HG03558 (cell line): ENCODE measurements around the gene ESAM.
A peak's percentile ranks its signal among the peaks of the same experiment; 100 is the strongest.
"Not testable (repeated sequence)": the region's sequence is repeated elsewhere in the genome, so short reads cannot be mapped to it uniquely, and the experiment has no call there.

Experiments used
- ATAC-seq: cut with Tn5 transposase; IDR thresholded peaks from one replicate; pipeline ENCODE4 v1.9.1; 2021; ENCODE audit warnings: moderate number of reproducible peaks; ENCODE audit not compliant: unreplicated experiment; ENCODE audit errors: extremely low read depth

ESAM gene

DNA sequence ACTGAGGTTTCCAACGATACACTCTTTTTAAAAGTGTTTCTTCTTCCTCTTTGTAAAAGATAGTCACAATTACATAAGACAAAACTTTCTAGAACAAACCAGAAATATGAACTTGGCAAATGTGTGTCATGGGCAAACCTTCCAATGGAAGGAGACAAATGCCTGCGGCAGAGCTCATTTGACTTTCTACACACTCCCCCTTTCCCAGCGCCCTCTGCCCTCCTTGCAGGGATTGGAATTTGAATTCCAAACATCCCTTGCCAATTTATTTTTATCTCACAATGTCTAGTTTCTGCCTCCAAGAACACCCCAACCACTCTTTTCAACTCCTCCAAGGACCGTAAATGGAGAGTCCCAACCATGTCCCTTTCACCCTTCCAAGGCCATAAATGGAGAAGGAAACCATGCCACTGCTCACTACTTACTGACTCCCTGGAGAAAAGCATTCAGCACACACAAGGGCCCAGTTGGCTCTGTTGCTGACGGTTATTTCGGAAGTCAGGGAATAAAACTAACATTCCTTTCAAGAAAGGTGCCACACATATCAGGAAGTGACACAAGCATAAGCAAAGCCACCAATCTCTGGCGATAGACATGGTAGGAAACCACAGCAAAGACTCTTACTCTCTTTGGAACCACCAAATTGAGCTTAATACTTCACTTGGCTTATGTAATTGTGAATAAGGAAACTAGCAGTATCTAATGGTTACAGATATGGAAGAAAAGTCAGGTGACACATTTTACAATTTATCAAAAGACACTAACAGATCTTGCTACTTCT, 15.0 kb upstream of the ESAM start:
- ATAC-seq: no peak

DNA sequence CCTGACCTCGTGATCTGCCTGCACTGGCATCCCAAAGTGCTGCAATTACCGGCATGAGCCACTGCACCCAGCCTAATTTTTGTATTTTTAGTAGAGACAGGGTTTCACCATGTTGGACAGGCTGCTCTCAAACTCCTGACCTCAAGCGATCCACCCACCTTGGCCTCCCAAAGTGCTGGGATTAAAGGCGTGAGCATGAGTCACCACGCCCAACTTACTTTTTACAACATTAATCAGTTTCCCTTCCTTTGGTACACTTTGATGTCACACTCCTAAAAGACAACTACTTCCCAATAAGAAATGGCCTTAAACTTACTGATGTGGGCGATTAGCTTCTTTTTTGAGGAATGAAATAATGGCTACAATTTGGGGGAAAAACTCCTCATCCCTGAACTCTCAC, 8.9 kb upstream of the ESAM start:
- ATAC-seq: not testable (repeated sequence)

DNA sequence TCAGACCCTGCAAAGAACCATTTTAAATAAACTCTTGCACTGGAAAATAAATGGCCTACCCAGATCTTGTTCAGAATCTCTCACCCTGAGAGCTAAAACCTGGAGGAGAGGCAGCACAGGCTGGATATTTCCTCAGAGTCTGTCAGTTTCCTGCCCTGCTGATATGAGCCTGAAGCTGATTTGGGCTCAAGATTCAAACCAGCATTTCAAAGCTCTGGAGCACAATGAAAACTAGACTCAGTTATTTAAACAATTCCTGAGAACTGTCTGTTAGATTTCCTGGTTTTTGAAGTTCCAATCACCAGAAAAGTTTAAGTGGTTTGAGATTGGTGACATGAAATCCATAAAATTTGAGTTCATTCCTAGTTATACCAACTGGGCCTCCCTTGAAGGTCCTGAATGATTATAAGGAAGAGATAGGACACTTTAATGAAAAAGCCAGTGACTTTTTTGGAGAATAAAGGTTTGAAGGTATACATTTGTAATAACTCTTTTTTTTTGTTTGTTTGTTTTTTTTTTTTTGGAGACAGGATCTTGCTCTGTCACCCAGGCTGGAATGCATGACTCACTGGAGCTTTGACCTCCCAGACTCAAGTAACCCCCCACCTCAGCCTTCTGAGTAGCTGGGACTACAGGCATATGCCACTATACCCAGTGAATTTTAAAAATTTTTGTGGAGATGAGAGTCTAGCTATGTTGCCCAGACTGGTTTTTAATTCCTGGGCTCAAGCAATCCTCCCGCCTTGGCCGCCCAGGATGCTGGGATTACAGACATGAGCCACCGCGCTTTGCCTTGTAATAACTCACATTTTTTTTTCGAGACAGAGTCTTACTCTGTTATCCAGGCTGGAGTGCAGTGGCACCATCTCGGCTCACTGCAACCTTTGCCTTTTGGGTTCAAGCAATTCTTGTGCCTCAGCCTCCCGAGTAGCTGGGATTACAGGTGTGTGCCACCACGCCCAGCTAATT, 8.0 kb upstream of the ESAM start:
- no peak for ATAC-seq

DNA sequence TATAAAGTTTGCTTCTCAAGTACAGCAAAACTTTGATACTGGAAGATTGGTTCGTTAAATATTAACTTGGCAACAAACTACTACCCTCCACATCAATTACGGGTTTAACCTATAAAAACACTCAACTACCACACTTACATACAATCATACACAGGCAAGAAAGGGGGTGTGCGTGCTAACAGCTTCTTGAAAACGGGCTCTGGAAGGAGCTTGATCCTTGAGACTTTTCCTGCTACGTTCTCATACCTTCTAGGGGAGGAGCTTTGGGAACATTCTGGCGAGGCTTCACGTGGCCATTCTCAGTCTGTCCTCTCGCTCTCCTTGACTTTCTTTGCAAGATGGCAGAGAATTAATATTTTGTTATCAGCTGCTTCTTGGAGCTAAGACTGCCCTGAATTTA, 6.8 kb upstream of the ESAM start:
- no peak for ATAC-seq

GRCh38 chr11:124766156-124766555, 4.1 kb upstream of the ESAM start:
- ATAC-seq: no peak

DNA sequence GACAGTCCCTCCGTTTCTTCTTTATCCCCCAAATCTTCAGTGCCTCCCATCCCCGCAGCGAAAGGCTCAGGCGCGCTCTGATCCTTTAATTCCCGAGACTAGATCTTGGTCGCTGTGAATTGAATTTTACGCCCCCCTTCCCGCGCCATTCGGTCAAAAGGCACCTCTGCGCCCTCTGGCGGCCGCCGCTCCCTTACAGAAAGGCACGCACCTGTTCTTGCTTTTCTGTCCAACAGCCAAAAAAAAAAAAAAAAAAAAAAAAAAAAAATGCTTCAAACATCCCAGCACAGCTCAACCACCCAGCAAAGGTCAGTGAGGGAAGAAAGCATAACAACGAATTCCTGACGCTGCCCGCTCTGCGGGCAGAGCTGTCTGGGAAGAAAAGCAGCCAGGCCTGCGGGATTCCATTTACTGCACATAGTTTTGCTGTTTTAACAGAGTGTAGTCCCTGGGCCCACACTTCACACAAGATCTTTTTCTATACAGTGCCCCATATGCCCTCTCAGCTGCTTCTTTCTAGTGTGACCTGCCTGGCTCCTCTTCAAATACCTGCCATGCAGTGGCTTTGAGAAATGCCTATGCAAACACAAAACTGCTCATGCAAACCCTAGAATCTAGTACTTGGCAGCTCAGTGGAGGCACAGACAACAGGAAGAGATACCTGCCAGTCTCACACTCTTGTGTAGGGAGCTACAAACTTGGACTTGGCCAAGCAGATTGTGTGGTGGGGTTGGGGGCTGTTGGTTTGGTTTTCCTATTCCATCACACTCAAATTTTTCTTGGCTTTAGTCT, 1.3 kb upstream of the ESAM start:
- ATAC-seq: no peak

- ATAC-seq: no peak
These were observed 600 bp upstream of the ESAM start for GRCh38 chr11:124762624-124763155.

- no peak for ATAC-seq
These were observed 587 bp downstream of the ESAM start for GRCh38 chr11:124761301-124762104.

GRCh38 chr11:124760806-124761205, 1.3 kb downstream of the ESAM start:
- ATAC-seq: no peak

GRCh38 chr11:124760205-124760652, 1.9 kb downstream of the ESAM start:
- no peak for ATAC-seq

DNA sequence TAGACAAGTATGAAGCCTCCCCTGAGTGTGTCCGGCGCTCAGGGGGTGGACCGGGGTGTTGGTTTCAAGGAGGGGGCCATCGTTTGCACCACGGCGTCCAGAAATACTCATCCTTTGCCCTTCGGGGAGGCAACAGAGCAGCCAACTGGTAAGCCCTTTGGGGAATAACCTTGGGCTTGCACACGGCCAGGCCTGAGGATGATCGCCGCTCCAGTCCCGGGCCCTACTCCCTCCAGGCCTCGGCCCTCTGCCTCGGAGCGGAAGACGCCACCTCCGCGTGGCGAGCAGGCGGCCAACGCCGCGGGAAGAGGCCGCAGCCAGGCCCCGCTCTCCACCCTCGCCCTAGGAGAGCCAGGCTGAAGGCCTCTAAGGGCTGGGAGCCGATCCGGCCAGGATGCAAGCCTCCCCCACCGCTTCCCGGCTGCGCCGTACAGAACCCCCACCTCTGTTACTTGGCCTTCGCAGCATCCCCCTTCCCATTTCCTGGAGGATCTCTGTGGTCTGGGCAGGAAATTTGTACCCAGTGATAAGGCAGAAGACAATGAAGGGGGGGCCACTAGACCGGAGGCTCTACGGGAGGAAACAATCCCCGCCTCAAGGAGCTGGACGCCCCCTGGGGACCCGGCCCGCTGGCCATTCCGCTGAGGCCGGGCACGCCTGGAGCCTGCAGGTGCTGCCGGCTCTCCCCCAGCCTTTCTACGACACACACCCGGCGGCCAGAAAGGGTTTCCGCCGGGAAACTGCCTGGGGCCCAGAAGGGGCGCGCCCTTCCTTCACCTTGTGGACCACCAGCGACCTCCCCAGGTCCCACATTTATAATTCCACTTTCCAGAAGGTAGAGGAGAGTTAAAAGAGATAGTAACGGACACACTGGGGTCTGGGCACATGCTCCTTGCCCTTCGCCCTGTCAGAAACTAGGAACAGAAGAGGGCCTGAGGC, 2.6 kb downstream of the ESAM start:
- ATAC-seq: no peak

GRCh38 chr11:124758355-124759265, 3.5 kb downstream of the ESAM start:
- peak; percentile 41 for ATAC-seq

DNA sequence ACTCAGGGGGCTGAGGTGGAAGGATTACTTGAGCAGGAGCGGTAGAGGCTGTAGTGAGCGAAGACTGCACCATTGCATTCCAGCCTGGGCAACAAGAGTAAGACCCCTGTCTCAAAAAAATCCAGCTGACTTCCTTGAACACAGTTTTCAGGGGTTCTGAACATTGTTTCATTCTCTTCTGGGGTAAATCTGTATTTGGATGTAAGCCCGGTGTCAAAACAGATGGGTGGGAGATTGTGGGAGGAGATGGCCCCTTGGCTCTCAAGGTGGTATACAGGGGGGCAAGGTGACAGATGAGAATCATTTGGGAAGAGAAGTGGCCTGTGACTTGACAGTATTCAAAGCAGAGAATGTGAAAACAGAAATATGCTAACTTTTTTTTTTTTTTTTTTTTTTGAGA, 4.8 kb downstream of the ESAM start:
- no peak for ATAC-seq

- no peak for ATAC-seq
These were observed 5.3 kb downstream of the ESAM start for GRCh38 chr11:124756753-124757227.

DNA sequence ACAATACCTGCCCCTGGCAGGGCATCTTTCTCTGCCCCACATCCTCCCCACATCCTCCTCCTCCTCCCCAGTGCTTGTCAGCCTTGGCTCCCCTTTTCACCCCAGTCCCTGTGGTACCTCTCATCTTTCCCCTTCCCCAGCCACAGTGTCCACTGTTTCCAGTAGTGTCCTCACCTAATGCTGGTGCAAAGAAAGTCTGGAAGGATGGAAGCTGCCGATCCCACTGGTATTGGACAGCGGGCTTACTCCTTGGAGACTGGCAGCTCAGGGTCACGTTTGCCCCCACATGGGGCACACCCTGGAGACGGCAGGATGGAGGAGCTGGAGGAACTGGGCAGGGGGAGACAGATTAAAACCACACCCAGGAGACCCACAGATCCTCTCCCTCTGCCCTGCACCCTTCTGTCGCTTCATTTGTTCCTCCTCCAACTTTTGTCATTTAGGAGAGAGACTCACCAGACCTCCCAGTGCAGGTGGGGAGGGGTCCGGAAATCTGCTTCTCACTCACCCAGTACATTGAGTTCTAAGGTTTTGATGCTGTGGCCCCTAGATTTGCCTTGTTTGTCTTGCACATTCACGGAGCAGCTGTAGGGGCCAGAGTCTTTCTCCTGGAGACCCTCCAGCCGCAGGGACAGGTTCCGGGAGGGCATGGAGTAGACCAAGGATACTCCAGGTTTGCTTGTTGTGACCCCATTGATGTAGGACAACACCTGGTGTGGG, 5.9 kb downstream of the ESAM start:
- ATAC-seq: no peak

DNA sequence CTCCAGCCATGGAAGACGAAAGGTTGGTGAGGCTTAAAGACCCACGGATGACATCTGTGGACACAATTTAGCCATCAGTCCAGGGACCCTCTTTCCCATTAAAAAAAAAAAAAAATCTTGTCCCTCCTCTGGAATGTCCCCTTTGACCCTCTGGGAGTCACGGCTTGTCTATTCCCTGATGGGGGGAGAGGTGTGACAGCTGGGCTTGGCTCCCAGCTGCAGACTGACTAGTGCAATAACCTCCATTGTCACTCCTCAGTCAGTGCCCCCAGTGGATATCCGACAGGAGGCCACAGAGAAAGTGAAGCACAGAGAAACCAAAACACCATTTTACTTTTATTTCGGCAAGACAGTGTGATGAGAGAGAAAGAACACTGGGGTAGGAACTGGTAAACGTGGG, 7.4 kb downstream of the ESAM start:
- ATAC-seq: no peak

GRCh38 chr11:124754309-124754708, 7.8 kb downstream of the ESAM start:
- no peak for ATAC-seq
